Osteoblast (primary cell): ENCODE measurements around the gene TMEM271. TPM values are rescaled to one million over a fixed set of nuclear protein-coding genes. Genes with fewer than 3 reads are reported as not detected.

Experiments used
- DNase-seq: peaks from one replicate; pipeline ENCODE4 v3.0.0; 2011; ENCODE audit warnings: low spot score, mixed read lengths; ENCODE audit not compliant: insufficient read length; ENCODE audit errors: missing footprints
- H2AFZ ChIP-seq: 2 replicates; pipeline ENCODE4 v1.6.0; 2011; ENCODE audit warnings: mild to moderate bottlenecking, low read length
- H3K27ac ChIP-seq: 2 replicates; pipeline ENCODE4 v1.5.1; 2011; ENCODE audit warnings: mild to moderate bottlenecking, low read depth, low read length, moderate library complexity
- H3K27me3 ChIP-seq: 2 replicates; pipeline ENCODE4 v1.6.0; 2012; ENCODE audit warnings: mild to moderate bottlenecking, control low read depth, inconsistent platforms, low read length, moderate library complexity; ENCODE audit not compliant: insufficient read depth
- H3K36me3 ChIP-seq: 2 replicates; pipeline ENCODE4 v1.5.1; 2011; ENCODE audit warnings: mild to moderate bottlenecking, low read length, control low read depth, moderate library complexity; ENCODE audit not compliant: insufficient read depth
- H3K4me1 ChIP-seq: 2 replicates; pipeline ENCODE4 v1.5.1; 2011; ENCODE audit warnings: mild to moderate bottlenecking, low read length, control low read depth, moderate library complexity; ENCODE audit not compliant: insufficient read depth
- H3K4me2 ChIP-seq: 2 replicates; pipeline ENCODE4 v1.6.0; 2011; ENCODE audit warnings: mild to moderate bottlenecking, low read length; ENCODE audit not compliant: insufficient read depth
- H3K4me3 ChIP-seq: fragments of 200-600 bp; sonication (generic); 3 replicates; pipeline ENCODE4 v1.5.1; 2012; ENCODE audit warnings: mild to moderate bottlenecking, low read length, inconsistent platforms; ENCODE audit not compliant: insufficient read depth
- H3K79me2 ChIP-seq: 2 replicates; pipeline ENCODE4 v1.6.0; 2012; ENCODE audit warnings: mild to moderate bottlenecking, low read length, control low read depth, inconsistent platforms; ENCODE audit not compliant: insufficient read depth
- H3K9me3 ChIP-seq: 2 replicates; pipeline ENCODE4 v1.5.1; 2011; ENCODE audit warnings: low read depth, low read length, control low read depth
- H4K20me1 ChIP-seq: 2 replicates; pipeline ENCODE4 v1.6.0; 2012; ENCODE audit warnings: mild to moderate bottlenecking, low read length, control low read depth; ENCODE audit not compliant: insufficient read depth
- total RNA-seq: library from RNA; depleted of rRNA; stranded (reverse); fragments of >200 nt; gene quantifications from 2 replicates; pipeline ENCODE4 v1.2.3, GENCODE V29; 2012
- TF ChIP-seq, protein P1 (sequence below): IDR thresholded peaks from 2 replicates; pipeline ENCODE4 v1.5.1; 2011; ENCODE audit warnings: mild to moderate bottlenecking, low read depth, low read length, moderate library complexity; ENCODE audit errors: extremely low read depth

Gene TMEM271, protein sequence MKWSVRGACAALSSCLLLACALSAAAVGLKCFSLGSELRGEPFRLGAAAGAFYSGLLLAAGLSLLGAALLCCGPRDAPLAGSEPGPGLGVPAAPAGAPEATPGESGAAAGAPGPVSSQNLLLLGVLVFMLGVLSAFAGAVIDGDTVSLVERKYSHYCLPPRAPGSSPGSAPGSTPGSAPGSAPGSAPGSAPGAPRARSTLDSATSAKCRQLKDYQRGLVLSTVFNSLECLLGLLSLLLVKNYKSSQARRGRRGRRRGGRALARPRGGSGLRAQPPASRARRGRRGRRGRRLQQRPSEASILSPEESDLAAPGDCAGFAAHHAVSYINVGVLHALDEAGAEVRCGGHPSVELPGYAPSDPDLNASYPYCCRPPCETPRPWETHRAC
- total RNA-seq: not detected in 2 replicates

GRCh38 chr4:576245-576821, at the start of gene TMEM271:
Gene TMEM271, minus strand, starts transcription at chr4:576295. Its CDS starts 233 bp downstream, at chr4:576062.
- no peak within 1 kb of the TSS for H2AFZ ChIP-seq
- H3K27me3 ChIP-seq: peaks cover 60% of the 10 kb centered on the region
- DNase-seq: peak; percentile 83
- TF ChIP-seq, protein P1, sequence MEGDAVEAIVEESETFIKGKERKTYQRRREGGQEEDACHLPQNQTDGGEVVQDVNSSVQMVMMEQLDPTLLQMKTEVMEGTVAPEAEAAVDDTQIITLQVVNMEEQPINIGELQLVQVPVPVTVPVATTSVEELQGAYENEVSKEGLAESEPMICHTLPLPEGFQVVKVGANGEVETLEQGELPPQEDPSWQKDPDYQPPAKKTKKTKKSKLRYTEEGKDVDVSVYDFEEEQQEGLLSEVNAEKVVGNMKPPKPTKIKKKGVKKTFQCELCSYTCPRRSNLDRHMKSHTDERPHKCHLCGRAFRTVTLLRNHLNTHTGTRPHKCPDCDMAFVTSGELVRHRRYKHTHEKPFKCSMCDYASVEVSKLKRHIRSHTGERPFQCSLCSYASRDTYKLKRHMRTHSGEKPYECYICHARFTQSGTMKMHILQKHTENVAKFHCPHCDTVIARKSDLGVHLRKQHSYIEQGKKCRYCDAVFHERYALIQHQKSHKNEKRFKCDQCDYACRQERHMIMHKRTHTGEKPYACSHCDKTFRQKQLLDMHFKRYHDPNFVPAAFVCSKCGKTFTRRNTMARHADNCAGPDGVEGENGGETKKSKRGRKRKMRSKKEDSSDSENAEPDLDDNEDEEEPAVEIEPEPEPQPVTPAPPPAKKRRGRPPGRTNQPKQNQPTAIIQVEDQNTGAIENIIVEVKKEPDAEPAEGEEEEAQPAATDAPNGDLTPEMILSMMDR: no peak
- H3K27ac ChIP-seq: no peak within 1 kb of the TSS
- no peaks in the 10 kb centered on the region for H3K9me3 ChIP-seq
- no peak within 1 kb of the TSS for H3K4me3 ChIP-seq
- no peaks in the 10 kb centered on the region for H3K4me1 ChIP-seq
- H3K79me2 ChIP-seq: no peaks in the 10 kb centered on the region
- no peaks in the 10 kb centered on the region for H3K36me3 ChIP-seq
- no peaks in the 10 kb centered on the region for H4K20me1 ChIP-seq
- no peak within 1 kb of the TSS for H3K4me2 ChIP-seq

DNA sequence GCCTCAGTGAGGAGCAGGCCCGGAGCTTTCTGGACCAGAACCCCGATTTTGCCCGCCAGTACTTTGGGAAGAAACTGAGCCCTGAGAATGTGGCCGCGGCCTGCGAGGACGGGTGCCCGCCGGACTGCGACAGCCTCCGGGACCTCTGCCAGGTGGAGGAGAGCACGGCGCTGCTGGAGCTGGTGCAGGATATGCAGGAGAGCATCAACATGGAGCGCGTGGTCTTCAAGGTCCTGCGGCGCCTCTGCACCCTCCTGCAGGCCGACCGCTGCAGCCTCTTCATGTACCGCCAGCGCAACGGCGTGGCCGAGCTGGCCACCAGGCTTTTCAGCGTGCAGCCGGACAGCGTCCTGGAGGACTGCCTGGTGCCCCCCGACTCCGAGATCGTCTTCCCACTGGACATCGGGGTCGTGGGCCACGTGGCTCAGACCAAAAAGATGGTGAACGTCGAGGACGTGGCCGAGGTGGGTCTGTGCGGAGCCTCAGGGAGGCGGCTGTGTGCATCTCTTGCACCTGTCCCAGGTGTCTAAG, 49.6 kb upstream of the TMEM271 start:
- no peaks in the 10 kb centered on the region for H4K20me1 ChIP-seq
- H3K4me1 ChIP-seq: no peaks in the 10 kb centered on the region
- no peaks in the 10 kb centered on the region for H3K36me3 ChIP-seq
- no peak overlapping the region for H3K4me3 ChIP-seq
- H3K27me3 ChIP-seq: no peaks in the 10 kb centered on the region
- peak; percentile 35 for DNase-seq
- TF ChIP-seq, protein P1: no peak
- H2AFZ ChIP-seq: no peak overlapping the region
- no peaks in the 10 kb centered on the region for H3K9me3 ChIP-seq
- no peak overlapping the region for H3K4me2 ChIP-seq
- no peaks in the 10 kb centered on the region for H3K79me2 ChIP-seq
- no peak overlapping the region for H3K27ac ChIP-seq

GRCh38 chr4:624705-625590, 48.9 kb upstream of the TMEM271 start, which contains the start of gene PDE6B:
Gene PDE6B, plus strand, starts transcription at chr4:625573. Its CDS starts 54 bp downstream, at chr4:625627.
- H2AFZ ChIP-seq: no peak within 1 kb of the TSS
- no peaks in the 10 kb centered on the region for H3K4me1 ChIP-seq
- H4K20me1 ChIP-seq: no peaks in the 10 kb centered on the region
- H3K36me3 ChIP-seq: no peaks in the 10 kb centered on the region
- H3K4me2 ChIP-seq: no peak within 1 kb of the TSS
- DNase-seq: peak; percentile 72
- no peaks in the 10 kb centered on the region for H3K9me3 ChIP-seq
- no peak within 1 kb of the TSS for H3K4me3 ChIP-seq
- H3K27me3 ChIP-seq: no peaks in the 10 kb centered on the region
- TF ChIP-seq, protein P1: no peak
- H3K27ac ChIP-seq: no peak within 1 kb of the TSS
- no peaks in the 10 kb centered on the region for H3K79me2 ChIP-seq
